Panc1 (cell line): ENCODE measurements around the gene IGFN1. TPM values are rescaled to one million over a fixed set of nuclear protein-coding genes. Genes with fewer than 3 reads are reported as not detected.

Source experiments
- ATAC-seq: fragments of 200-7000 bp; cut with Tn5 transposase; 2 replicates; pipeline ENCODE4 v1.9.1; 2020; ENCODE audit warnings: mild to moderate bottlenecking, moderate library complexity
- BruUV-seq: library from RNA; stranded (reverse); fragments of 400-500 nt; replicated peaks from 2 replicates; lab custom pipeline; 2021; lab: Mats Ljungman, UMichigan
- CTCF ChIA-PET: fragments of 300-600 bp; sonication (Branson Sonifier 250); formaldehyde crosslinking; loops from one replicate; lab custom pipeline; 2022; ENCODE audit warnings: antibody characterized with exemption; lab: Charles Lee
- POLR2A ChIA-PET: fragments of 300-600 bp; sonication (Branson Sonifier 250); formaldehyde crosslinking; loops from one replicate; lab custom pipeline; 2022; ENCODE audit warnings: antibody characterized with exemption; lab: Charles Lee
- DNase-seq: peaks from one replicate; pipeline ENCODE4 v3.0.0-alpha.2; 2010; ENCODE audit warnings: low read depth, low spot score
- H3K27ac ChIP-seq: 2 replicates; pipeline ENCODE4 v1.5.1; 2011; ENCODE audit warnings: mild to moderate bottlenecking, low read length, inconsistent platforms
- H3K27me3 ChIP-seq: fragments of 200-500 bp; sonication (Bioruptor generic); 2 replicates; pipeline ENCODE4 v1.6.0; 2014; ENCODE audit warnings: low read length, inconsistent platforms; ENCODE audit not compliant: control insufficient read depth, insufficient read depth
- H3K36me3 ChIP-seq: fragments of 200-500 bp; sonication (Bioruptor generic); 2 replicates; pipeline ENCODE4 v1.5.1; 2014; ENCODE audit warnings: inconsistent platforms, mild to moderate bottlenecking, low read length, moderate library complexity; ENCODE audit not compliant: control insufficient read depth, insufficient read depth
- H3K4me1 ChIP-seq: 2 replicates; pipeline ENCODE4 v1.5.1; 2011; ENCODE audit warnings: inconsistent platforms, mild to moderate bottlenecking, low read length, moderate library complexity; ENCODE audit not compliant: control insufficient read depth, insufficient read depth
- H3K4me3 ChIP-seq, 2 experiments: 2 replicates each; pipeline ENCODE4 v1.5.1; 2011 to 2012; ENCODE audit warnings: low read depth in 2 of 2, low read length in 2 of 2, mild to moderate bottlenecking in 2 of 2, inconsistent platforms in 1 of 2, moderate library complexity in 1 of 2
- H3K9me3 ChIP-seq: fragments of 200-500 bp; sonication (Bioruptor generic); 2 replicates; pipeline ENCODE4 v1.5.1; 2014; ENCODE audit warnings: low read depth, mild to moderate bottlenecking, inconsistent platforms, low read length, moderate library complexity; ENCODE audit not compliant: control insufficient read depth, insufficient read depth
- POLR2AphosphoS5 ChIP-seq: IDR thresholded peaks from 2 replicates; pipeline ENCODE4 v1.6.1; 2012; ENCODE audit warnings: mild to moderate bottlenecking, low read depth, low read length, moderate library complexity
- SIN3A ChIP-seq: IDR thresholded peaks from 2 replicates; pipeline ENCODE4 v1.6.1; 2012; ENCODE audit warnings: low read depth, mild to moderate bottlenecking, low read length, moderate library complexity, borderline replicate concordance; ENCODE audit not compliant: insufficient read depth
- TCF7L2 ChIP-seq: IDR thresholded peaks from 2 replicates; pipeline ENCODE4 v1.6.1; 2011; ENCODE audit warnings: mild to moderate bottlenecking, low read depth, low read length, inconsistent platforms
- in situ Hi-C: cut with HindIII; loops from 2 replicates; pipeline ENCODE4 v1.10.0; 2016; ENCODE audit warnings: low sequenced_read_pairs, low pct_unique_long_range_greater_than_20kb
- intact Hi-C: fragments of 100-400 bp; cut with micrococcal nuclease; formaldehyde crosslinking; loops from one replicate; pipeline ENCODE4 v1.10.0; 2022; ENCODE audit not compliant: unreplicated experiment
- total RNA-seq: library from RNA; stranded (reverse); gene quantifications from one replicate; pipeline ENCODE4 v1.2.1, GENCODE V29; 2021; ENCODE audit not compliant: unreplicated experiment
- TF ChIP-seq, protein P1 (sequence below): fragments of 450-650 bp; IDR thresholded peaks from 2 replicates; pipeline ENCODE4 v1.5.1; 2017; ENCODE audit warnings: mild to moderate bottlenecking
- TF ChIP-seq, protein P2 (sequence below), 2 experiments: IDR thresholded peaks; 2 replicates each; pipeline ENCODE4 v1.6.1; 2011 to 2012; ENCODE audit warnings: low read depth in 2 of 2, control low read depth in 1 of 2, low read length in 1 of 2, mild to moderate bottlenecking in 1 of 2, moderate library complexity in 1 of 2; ENCODE audit not compliant: insufficient read depth in 1 of 2

Gene IGFN1
- total RNA-seq, 1 experiment from 2014 or later = not detected

DNA sequence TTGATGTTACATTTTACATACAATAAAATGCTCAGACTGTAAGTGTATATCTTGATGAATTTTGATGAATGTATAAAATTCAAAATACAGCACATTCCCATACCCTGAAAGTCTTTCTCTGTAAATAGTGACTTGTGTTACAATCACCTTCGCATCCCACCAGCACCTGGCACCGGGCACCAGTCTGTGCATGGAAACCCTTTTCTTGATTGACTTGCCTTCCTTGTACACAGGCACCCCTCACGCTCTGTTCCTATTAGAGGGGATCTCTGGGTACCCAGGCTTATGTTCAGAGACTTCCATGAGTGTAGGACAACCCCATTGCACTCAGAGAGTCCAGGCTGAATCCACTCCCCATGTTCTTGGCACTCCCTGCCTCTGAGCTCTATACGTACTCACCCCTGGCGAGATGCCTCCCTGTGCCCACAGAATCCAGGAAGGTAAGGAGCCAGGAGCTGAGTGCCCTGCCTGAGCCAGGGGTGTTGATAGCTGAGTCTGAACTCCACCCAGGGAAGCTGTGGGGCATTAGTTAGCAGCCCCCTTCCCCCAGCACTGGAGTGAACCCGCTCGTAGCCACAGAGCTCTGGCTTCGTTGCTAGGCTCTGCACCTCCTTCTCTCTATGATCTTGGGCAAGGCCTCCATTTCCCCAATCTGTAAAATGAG is 70.2 kb downstream of the IGFN1 start:
- Histone ChIP-seq H3K4me1 (no peaks in the 10 kb centered on the region), H3K9me3 (no peaks in the 10 kb centered on the region), H3K27me3 (no peaks in the 10 kb centered on the region; the same call in 1 of the 2 replicates), H3K4me3 (no peak overlapping the region), H3K27ac (no peak overlapping the region), H3K36me3 (no peaks in the 10 kb centered on the region)
- ATAC-seq = no peak
- CTCF ChIA-PET = no interaction called here
- in situ Hi-C loops = no loop called here
- no TSS peak for BruUV-seq
- no peak for DNase-seq
- POLR2A ChIA-PET = no interaction called here
- intact Hi-C loops = no loop called here
- TF ChIP-seq SIN3A = no peak
- TF ChIP-seq, protein P1, sequence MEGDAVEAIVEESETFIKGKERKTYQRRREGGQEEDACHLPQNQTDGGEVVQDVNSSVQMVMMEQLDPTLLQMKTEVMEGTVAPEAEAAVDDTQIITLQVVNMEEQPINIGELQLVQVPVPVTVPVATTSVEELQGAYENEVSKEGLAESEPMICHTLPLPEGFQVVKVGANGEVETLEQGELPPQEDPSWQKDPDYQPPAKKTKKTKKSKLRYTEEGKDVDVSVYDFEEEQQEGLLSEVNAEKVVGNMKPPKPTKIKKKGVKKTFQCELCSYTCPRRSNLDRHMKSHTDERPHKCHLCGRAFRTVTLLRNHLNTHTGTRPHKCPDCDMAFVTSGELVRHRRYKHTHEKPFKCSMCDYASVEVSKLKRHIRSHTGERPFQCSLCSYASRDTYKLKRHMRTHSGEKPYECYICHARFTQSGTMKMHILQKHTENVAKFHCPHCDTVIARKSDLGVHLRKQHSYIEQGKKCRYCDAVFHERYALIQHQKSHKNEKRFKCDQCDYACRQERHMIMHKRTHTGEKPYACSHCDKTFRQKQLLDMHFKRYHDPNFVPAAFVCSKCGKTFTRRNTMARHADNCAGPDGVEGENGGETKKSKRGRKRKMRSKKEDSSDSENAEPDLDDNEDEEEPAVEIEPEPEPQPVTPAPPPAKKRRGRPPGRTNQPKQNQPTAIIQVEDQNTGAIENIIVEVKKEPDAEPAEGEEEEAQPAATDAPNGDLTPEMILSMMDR = no peak
- no peak for TF ChIP-seq TCF7L2
- TF ChIP-seq, protein P2, sequence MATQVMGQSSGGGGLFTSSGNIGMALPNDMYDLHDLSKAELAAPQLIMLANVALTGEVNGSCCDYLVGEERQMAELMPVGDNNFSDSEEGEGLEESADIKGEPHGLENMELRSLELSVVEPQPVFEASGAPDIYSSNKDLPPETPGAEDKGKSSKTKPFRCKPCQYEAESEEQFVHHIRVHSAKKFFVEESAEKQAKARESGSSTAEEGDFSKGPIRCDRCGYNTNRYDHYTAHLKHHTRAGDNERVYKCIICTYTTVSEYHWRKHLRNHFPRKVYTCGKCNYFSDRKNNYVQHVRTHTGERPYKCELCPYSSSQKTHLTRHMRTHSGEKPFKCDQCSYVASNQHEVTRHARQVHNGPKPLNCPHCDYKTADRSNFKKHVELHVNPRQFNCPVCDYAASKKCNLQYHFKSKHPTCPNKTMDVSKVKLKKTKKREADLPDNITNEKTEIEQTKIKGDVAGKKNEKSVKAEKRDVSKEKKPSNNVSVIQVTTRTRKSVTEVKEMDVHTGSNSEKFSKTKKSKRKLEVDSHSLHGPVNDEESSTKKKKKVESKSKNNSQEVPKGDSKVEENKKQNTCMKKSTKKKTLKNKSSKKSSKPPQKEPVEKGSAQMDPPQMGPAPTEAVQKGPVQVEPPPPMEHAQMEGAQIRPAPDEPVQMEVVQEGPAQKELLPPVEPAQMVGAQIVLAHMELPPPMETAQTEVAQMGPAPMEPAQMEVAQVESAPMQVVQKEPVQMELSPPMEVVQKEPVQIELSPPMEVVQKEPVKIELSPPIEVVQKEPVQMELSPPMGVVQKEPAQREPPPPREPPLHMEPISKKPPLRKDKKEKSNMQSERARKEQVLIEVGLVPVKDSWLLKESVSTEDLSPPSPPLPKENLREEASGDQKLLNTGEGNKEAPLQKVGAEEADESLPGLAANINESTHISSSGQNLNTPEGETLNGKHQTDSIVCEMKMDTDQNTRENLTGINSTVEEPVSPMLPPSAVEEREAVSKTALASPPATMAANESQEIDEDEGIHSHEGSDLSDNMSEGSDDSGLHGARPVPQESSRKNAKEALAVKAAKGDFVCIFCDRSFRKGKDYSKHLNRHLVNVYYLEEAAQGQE (IDR thresholded peaks at IDR 0.05; ENCODE audit: insufficient read depth in 1 of 2, low read depth in 2 of 2, low read length in 1 of 2) = no peak

DNA sequence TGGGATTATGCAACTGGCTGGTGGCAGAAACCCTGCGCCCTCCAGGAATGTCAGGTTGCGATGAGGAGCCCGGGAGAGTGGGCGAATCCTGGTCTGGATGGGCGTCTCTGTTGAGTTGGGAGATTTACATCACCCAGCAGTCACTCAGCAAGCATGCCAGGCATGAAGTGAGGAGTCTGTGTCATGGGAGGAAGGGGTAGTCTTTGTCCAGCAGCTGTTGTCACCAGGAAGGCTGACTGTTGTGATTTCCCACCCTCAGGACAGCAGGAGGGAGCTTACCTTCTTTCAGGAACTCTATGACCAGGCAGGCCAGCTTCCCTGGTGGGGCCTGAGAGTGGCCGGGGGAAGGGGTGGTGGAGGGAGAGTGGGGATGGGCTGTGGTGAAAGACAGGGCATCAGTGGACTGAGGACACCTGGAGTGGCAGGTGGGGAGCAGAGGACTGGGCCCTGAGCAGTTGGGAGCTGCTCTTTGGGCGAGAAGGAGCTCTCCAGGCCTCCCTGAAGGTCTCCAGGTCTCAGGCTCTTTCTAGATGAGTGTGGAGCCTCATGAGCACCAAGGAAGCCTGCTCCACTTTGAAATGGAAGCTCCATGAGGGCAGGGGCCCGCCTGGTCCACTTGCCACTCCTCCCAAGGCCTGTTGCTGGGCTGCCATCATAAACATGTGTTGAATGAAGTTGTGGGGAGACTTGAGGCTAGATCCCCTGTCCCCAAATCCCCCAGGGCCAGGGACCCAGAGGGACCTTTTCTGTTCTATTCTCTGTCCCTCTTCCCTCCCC is 71.3 kb downstream of the IGFN1 start:
- Histone ChIP-seq H3K4me3 (no peak overlapping the region), H3K4me1 (no peaks in the 10 kb centered on the region), H3K27me3 (peaks cover 2% of the 10 kb centered on the region; the same call in 1 of the 2 replicates), H3K9me3 (no peaks in the 10 kb centered on the region), H3K27ac (no peak overlapping the region), H3K36me3 (no peaks in the 10 kb centered on the region)
- ChIA-PET CTCF (interaction anchor here (0.6 kb wide), 1 partner anchor 100 kb away, joined by 3 read pairs; no protein-coding TSS in a partner anchor), POLR2A (no interaction called here)
- no peak for ATAC-seq
- intact Hi-C loops (no loop called here), in situ Hi-C loops (no loop called here)
- BruUV-seq = no TSS peak
- TF ChIP-seq TCF7L2 (no peak), SIN3A (no peak), POLR2AphosphoS5 (no peak)
- TF ChIP-seq, protein P2 (IDR thresholded peaks at IDR 0.05; ENCODE audit: insufficient read depth in 1 of 2, low read depth in 2 of 2, low read length in 1 of 2) = no peak
- TF ChIP-seq, protein P1 = no peak
- no peak for DNase-seq
